ENCODE data around the gene SRPRA.

DNA sequence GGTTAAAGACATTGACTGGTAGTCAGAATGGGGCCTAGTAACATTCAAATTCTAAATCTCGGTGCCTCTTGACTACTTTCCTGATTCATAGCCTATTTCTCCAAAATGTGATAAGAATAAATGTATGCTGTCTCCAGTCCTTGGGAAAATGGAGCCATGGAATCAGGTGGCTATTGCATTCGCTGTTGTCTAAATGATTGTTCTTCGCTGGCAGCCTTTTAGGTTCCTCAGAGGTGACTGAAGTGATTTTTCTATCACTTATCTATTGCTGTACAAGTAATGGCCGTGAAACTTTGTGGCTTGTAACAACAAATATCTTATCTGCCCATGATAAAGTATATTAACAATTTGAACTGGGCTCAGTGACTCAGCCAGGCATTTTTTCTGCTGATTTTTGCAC lies 15.4 kb downstream of the SRPRA start:
- no peak for TF ChIP-seq POLR2A (IDR thresholded peaks at IDR 0.05)
- TF ChIP-seq EP300 (IDR thresholded peaks at IDR 0.05): no peak

Data from sigmoid colon (tissue), 4 donors.